ENCODE results near the gene LENG1. TPM values are rescaled to one million over a fixed set of nuclear protein-coding genes. Genes with fewer than 3 reads are reported as not detected.
A peak's percentile ranks its signal among the peaks of the same experiment; 100 is the strongest.

Gene LENG1
- total RNA-seq, 1 donor from 2014 or later, result 2.7 TPM

- H3K4me1 ChIP-seq, result peaks cover 4% of the 10 kb centered on the region
- H4K20me1 ChIP-seq (ENCODE audit: low read depth), result peaks cover 2% of the 10 kb centered on the region
- H3K4me2 ChIP-seq, result peak overlapping the region; percentile 84
- H3F3A ChIP-seq (ENCODE audit: low read depth), result peaks cover 30% of the 10 kb centered on the region
- H3K27ac ChIP-seq, result no peak overlapping the region
- H3K36me3 Mint-ChIP-seq, result peaks cover 16% of the 10 kb centered on the region
- H3K27me3 ChIP-seq, result peaks cover 39% of the 10 kb centered on the region
- H3K27ac Mint-ChIP-seq, result peak overlapping the region; percentile 91
- peak overlapping the region; percentile 74 for H3K4me3 ChIP-seq
- no peaks in the 10 kb centered on the region for H3K36me3 ChIP-seq
- H3K9me3 Mint-ChIP-seq, result peaks cover 34% of the 10 kb centered on the region
- no peak overlapping the region for H2AFZ ChIP-seq (replicated peaks)
- DNase-seq (ENCODE audit: low spot score), result no peak
- H3K4me3 Mint-ChIP-seq, result peak overlapping the region; percentile 99
- no peaks in the 10 kb centered on the region for H3K9me3 ChIP-seq (ENCODE audit: low read depth)
- peaks cover 15% of the 10 kb centered on the region for H3K27me3 Mint-ChIP-seq (ENCODE audit: insufficient read depth, low read depth)
- H3K4me1 Mint-ChIP-seq, result peaks cover 22% of the 10 kb centered on the region
- peaks cover 9% of the 10 kb centered on the region for H3K79me2 ChIP-seq (ENCODE audit: low read depth)
- no peak overlapping the region for H3K9ac ChIP-seq
- TF ChIP-seq CTCF (IDR thresholded peaks at IDR 0.05) (no peak), EZH2 (IDR thresholded peaks at IDR 0.05) (no peak), EZH2phosphoT487 (IDR thresholded peaks at IDR 0.05) (no peak)
Measured at GRCh38 chr19:54160854-54161253, 1.3 kb upstream of the LENG1 start.

GRCh38 chr19:54160182-54160811, 776 bp upstream of the LENG1 start:
- peaks cover 15% of the 10 kb centered on the region for H3K27me3 Mint-ChIP-seq (ENCODE audit: insufficient read depth, low read depth)
- peak; percentile 59 for DNase-seq (ENCODE audit: low spot score)
- TF ChIP-seq EZH2phosphoT487 (IDR thresholded peaks at IDR 0.05) (no peak), EZH2 (IDR thresholded peaks at IDR 0.05) (no peak), CTCF (IDR thresholded peaks at IDR 0.05) (no peak)
- H3K36me3 Mint-ChIP-seq, result peaks cover 16% of the 10 kb centered on the region
- Histone ChIP-seq H3K27me3 (peaks cover 33% of the 10 kb centered on the region), H3K9me3 (ENCODE audit: low read depth) (no peaks in the 10 kb centered on the region), H3K27ac (peak overlapping the region; percentile 30), H3K4me2 (peak overlapping the region; percentile 84), H3K36me3 (no peaks in the 10 kb centered on the region), H3K4me1 (peaks cover 4% of the 10 kb centered on the region), H3K79me2 (ENCODE audit: low read depth) (peaks cover 9% of the 10 kb centered on the region), H3K4me3 (peak overlapping the region; percentile 74), H2AFZ (replicated peaks) (peak overlapping the region; percentile 94), H3K9ac (peak overlapping the region; percentile 47), H4K20me1 (ENCODE audit: low read depth) (peaks cover 3% of the 10 kb centered on the region), H3F3A (ENCODE audit: low read depth) (peaks cover 32% of the 10 kb centered on the region)
- H3K9me3 Mint-ChIP-seq, result peaks cover 30% of the 10 kb centered on the region
- peaks cover 22% of the 10 kb centered on the region for H3K4me1 Mint-ChIP-seq
- peak overlapping the region; percentile 99 for H3K4me3 Mint-ChIP-seq
- H3K27ac Mint-ChIP-seq, result peak overlapping the region; percentile 91

- H3K4me3 Mint-ChIP-seq, result peak overlapping the region; percentile 99
- H3K4me1 Mint-ChIP-seq, result peaks cover 22% of the 10 kb centered on the region
- peaks cover 16% of the 10 kb centered on the region for H4K20me1 ChIP-seq (ENCODE audit: low read depth)
- H3F3A ChIP-seq (ENCODE audit: low read depth), result peaks cover 40% of the 10 kb centered on the region
- H3K27ac Mint-ChIP-seq, result peak overlapping the region; percentile 55
- peak overlapping the region; percentile 59 for H2AFZ ChIP-seq (replicated peaks)
- peaks cover 9% of the 10 kb centered on the region for H3K79me2 ChIP-seq (ENCODE audit: low read depth)
- no peaks in the 10 kb centered on the region for H3K36me3 ChIP-seq
- TF ChIP-seq EZH2 (IDR thresholded peaks at IDR 0.05) (no peak), EZH2phosphoT487 (IDR thresholded peaks at IDR 0.05) (no peak), CTCF (IDR thresholded peaks at IDR 0.05) (no peak)
- H3K9me3 ChIP-seq (ENCODE audit: low read depth), result no peaks in the 10 kb centered on the region
- peaks cover 19% of the 10 kb centered on the region for H3K27me3 ChIP-seq
- DNase-seq (ENCODE audit: low spot score), result peak; percentile 27
- H3K27ac ChIP-seq, result no peak overlapping the region
- peak overlapping the region; percentile 83 for H3K4me2 ChIP-seq
- H3K4me3 ChIP-seq, result peak overlapping the region; percentile 69
- peaks cover 18% of the 10 kb centered on the region for H3K9me3 Mint-ChIP-seq
- H3K9ac ChIP-seq, result peak overlapping the region; percentile 29
- H3K4me1 ChIP-seq, result peaks cover 4% of the 10 kb centered on the region
- peaks cover 19% of the 10 kb centered on the region for H3K36me3 Mint-ChIP-seq
- H3K27me3 Mint-ChIP-seq (ENCODE audit: insufficient read depth, low read depth), result peaks cover 10% of the 10 kb centered on the region
Measured at GRCh38 chr19:54158812-54159351, 639 bp downstream of the LENG1 start.
